CD4-positive, CD25-positive, alpha-beta regulatory T cell (primary cell): ENCODE measurements around the gene NOTCH4. TPM values are rescaled to one million over a fixed set of nuclear protein-coding genes. Genes with fewer than 3 reads are reported as not detected.

ENCODE experiments used
- ATAC-seq, 2 donors: fragments of 150-1000 bp; cut with Tn5 transposase; one replicate each; pipeline ENCODE4 v1.10.0; 2021; ENCODE audit warnings: low read depth in 2 of 2, moderate number of reproducible peaks in 2 of 2, moderate library complexity in 1 of 2
- DNase-seq, 3 donors: peaks; one replicate each; pipeline versions ENCODE4 v3.0.0 to v3.0.0-alpha.2; 2012 to 2022; ENCODE audit warnings: mixed read lengths in 1 of 3
- H3K27ac ChIP-seq: one replicate; pipeline ENCODE4 v1.7.0; 2013; ENCODE audit warnings: mild to moderate bottlenecking, low read length; ENCODE audit not compliant: insufficient read depth, poor library complexity, severe bottlenecking
- H3K27me3 ChIP-seq: one replicate; pipeline ENCODE4 v1.7.0; 2013; ENCODE audit warnings: low read length; ENCODE audit not compliant: control insufficient read depth, insufficient read depth
- H3K36me3 ChIP-seq: one replicate; pipeline ENCODE4 v1.7.0; 2013; ENCODE audit warnings: mild to moderate bottlenecking, low read length, moderate library complexity; ENCODE audit not compliant: control insufficient read depth, insufficient read depth
- H3K4me1 ChIP-seq: 2 replicates; pipeline ENCODE4 v1.7.0; 2013; ENCODE audit warnings: mild to moderate bottlenecking, low read length; ENCODE audit not compliant: insufficient read depth, control insufficient read depth, poor library complexity, severe bottlenecking
- H3K4me3 ChIP-seq: one replicate; pipeline ENCODE4 v1.7.0; 2013; ENCODE audit warnings: low read depth, mild to moderate bottlenecking, low read length, moderate library complexity
- H3K9me3 ChIP-seq, 2 experiments: 1 replicate in 1 of 2; 2 replicates in 1 of 2; pipeline ENCODE4 v1.7.0; 2013; ENCODE audit warnings: low read length in 2 of 2, mild to moderate bottlenecking in 1 of 2, moderate library complexity in 1 of 2; ENCODE audit not compliant: control insufficient read depth in 2 of 2
- H3K27ac Mint-ChIP-seq, 3 donors: one replicate each; pipeline ENCODE4 v1.8.0; 2020 to 2022; ENCODE audit warnings: mild to moderate bottlenecking in 3 of 3, mixed read lengths in 3 of 3, moderate library complexity in 2 of 3
- H3K27me3 Mint-ChIP-seq: one replicate; pipeline ENCODE4 v1.8.0; 2022; ENCODE audit warnings: mild to moderate bottlenecking, mixed read lengths
- H3K36me3 Mint-ChIP-seq: one replicate; pipeline ENCODE4 v1.8.0; 2020; ENCODE audit warnings: mixed read lengths
- H3K4me1 Mint-ChIP-seq, 4 donors: one replicate each; pipeline ENCODE4 v1.8.0; 2020 to 2022; ENCODE audit warnings: mixed read lengths in 4 of 4, mild to moderate bottlenecking in 1 of 4
- H3K4me3 Mint-ChIP-seq, 4 donors: one replicate each; pipeline ENCODE4 v1.8.0; 2020 to 2022; ENCODE audit warnings: mild to moderate bottlenecking in 4 of 4, mixed read lengths in 4 of 4, moderate library complexity in 3 of 4
- H3K9me3 Mint-ChIP-seq, 7 donors: one replicate each; pipeline ENCODE4 v1.8.0; 2020 to 2022; ENCODE audit warnings: mixed read lengths in 7 of 7, mild to moderate bottlenecking in 3 of 7, moderate library complexity in 2 of 7
- polyA plus RNA-seq, 4 donors: library from polyadenylated mRNA; unstranded; fragments of 300-500 nt; fragmentation: Illumina TruSeq; gene quantifications; one replicate each; pipeline ENCODE4 v1.2.3, GENCODE V29; 2021
- total RNA-seq: library from RNA; stranded (reverse); gene quantifications from one replicate; pipeline ENCODE4 v1.2.3, GENCODE V29; 2022

Gene NOTCH4
- total and polyA plus RNA-seq, 5 donors from 2014 or later: 0.36 to 0.86 (median 0.63) TPM; not detected in 1

DNA sequence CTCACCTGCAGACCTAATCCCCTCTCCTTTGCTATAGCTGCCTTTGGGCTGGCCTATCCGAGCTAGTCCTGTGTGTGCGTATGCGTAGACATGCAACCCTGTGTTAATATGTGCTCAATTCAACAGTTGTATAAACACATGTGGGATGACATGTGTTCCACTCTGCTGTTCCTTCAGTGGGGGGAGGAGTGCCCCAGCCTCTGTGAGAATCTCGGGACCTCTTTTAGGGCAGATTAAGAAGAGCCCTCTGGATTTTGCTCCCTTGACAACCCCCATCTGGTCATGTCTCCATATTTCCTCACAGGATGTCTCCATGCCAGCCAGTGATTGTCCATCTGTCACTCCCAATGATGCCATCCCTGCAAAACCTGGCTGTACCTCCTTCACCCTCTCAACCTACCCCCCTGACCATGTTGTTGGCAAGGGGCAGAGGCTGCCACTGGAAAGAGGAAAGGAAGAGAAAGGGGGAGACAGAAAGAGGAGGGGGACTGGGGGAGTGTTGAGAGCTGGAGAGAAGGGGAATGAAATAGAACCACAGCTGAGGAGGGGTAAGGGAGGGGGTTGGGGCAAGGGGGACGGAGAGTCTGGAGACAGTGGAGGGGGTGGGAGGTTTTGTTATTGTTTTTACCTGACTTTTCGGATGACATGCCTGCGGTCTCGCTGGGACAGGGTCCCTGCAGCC lies 72.5 kb downstream of the NOTCH4 start:
- no peak for ATAC-seq
- Mint-ChIP-seq H3K27ac (peak overlapping the region in 2 of 3 donors; percentile 6 to 13), H3K9me3 (peaks cover 0 to 6% (median under 1%) of the 10 kb centered on the region in 7 donors), H3K27me3 (peaks cover 52% of the 10 kb centered on the region), H3K4me3 (peak overlapping the region; percentile 40 to 77 (median 67)), H3K4me1 (peaks cover under 1 to 67% (median 32%) of the 10 kb centered on the region in 4 donors), H3K36me3 (no peaks in the 10 kb centered on the region)
- H3K4me1 ChIP-seq: peaks cover 20% of the 10 kb centered on the region
- H3K27ac ChIP-seq: no peak overlapping the region
- DNase-seq: no peak
- H3K9me3 ChIP-seq: no peaks in the 10 kb centered on the region
- H3K27me3 ChIP-seq: peaks cover 6% of the 10 kb centered on the region
- no peaks in the 10 kb centered on the region for H3K36me3 ChIP-seq
- H3K4me3 ChIP-seq: no peak overlapping the region

DNA sequence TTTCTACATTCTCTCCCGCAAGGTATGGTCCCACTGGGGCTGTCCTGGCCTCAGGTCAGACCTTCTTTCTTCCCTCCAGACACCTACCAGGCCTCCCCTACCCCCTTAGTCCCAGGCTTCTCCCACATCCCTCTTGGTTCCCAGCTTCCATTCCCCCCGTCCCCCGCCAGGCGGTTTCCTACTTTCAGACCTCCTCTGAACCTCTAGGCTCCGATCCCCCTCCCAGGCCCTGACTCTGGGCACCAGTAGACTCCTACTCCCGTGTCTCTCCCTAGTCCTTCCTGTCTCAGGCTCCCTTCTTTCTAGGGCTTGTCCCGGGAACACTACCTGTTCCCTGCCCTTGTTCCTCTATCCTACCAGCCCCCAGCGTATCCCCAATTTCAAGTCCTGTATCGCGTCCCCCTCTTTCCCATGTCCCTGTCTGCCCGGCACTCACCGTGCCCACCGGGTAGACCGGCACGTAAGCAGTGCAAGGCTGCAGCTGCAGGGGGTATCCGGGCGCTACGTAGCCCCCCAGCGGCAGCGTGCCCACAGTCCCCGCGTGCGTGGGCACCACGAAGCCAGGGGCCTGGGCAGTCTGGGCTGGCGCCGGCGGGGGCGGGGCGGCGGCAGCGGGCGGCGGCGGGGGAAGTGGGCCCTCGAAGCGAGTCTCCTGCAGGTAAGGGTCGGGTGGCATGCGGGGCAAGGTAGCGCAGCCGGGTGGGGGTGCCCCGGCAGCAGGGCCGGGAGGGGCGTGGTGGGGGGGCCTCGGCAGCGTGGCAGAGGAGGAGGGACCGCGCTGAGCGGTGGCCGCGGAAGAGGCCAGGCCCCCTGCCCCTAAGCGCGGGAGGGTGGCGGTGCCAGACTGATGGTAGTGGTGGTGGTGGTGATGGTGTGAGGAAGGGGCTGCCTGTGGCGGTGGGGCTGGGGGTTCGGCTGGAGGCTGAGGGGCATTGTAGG lies 73.7 kb downstream of the NOTCH4 start:
- peaks cover 18% of the 10 kb centered on the region for H3K4me1 ChIP-seq
- no peaks in the 10 kb centered on the region for H3K36me3 ChIP-seq
- DNase-seq (no peak), ATAC-seq (no peak)
- Mint-ChIP-seq H3K27ac (peak overlapping the region in 2 of 3 donors; percentile 14 to 53), H3K4me3 (peak overlapping the region in 3 of 4 donors; percentile 33 to 77 (median 68)), H3K9me3 (peaks cover 0 to 6% (median 1%) of the 10 kb centered on the region in 7 donors), H3K36me3 (no peaks in the 10 kb centered on the region), H3K27me3 (peaks cover 58% of the 10 kb centered on the region), H3K4me1 (peaks cover 8 to 61% (median 32%) of the 10 kb centered on the region in 4 donors)
- no peaks in the 10 kb centered on the region for H3K9me3 ChIP-seq
- no peak overlapping the region for H3K27ac ChIP-seq
- peaks cover 6% of the 10 kb centered on the region for H3K27me3 ChIP-seq
- no peak overlapping the region for H3K4me3 ChIP-seq

DNA sequence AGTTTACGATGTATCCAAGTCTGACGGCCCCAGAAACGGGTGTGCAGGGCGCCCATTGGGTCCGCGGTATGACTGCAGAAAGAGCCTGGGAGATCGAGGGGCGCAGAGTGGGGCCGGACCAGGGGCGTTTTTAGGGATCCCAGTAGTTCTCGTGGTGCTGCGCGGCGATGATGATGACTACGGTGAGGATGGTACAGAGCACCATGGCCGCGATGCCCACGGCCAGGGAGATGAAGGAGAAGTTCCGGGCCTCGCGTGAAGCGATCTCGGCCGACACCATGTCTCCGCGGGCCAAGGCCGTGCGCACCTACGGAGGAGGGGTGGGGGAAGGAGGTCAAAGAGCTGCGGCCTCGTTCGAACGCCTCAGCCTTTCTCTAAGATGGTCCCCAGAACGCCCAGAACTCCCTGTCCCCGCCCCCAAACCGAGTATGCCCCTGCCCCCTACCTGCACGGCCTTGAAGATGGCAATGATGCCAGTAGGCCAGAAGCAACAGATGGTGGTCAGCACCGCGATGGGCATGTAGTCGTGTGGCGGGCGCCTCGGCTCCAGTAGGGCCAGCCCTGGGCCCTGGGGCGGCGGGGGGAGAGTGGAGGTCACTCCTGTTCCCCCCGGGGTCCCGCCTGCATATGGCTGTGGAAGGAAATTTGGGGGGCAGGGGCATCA lies 74.6 kb downstream of the NOTCH4 start:
- Mint-ChIP-seq H3K4me1 (peaks cover 8 to 52% (median 26%) of the 10 kb centered on the region in 4 donors), H3K4me3 (peak overlapping the region; percentile 83 to 92 (median 89)), H3K27ac (peak overlapping the region in 2 of 3 donors; percentile 59 to 86), H3K36me3 (no peaks in the 10 kb centered on the region), H3K27me3 (peaks cover 63% of the 10 kb centered on the region), H3K9me3 (peaks cover 0 to 6% (median 1%) of the 10 kb centered on the region in 7 donors)
- Histone ChIP-seq H3K36me3 (no peaks in the 10 kb centered on the region), H3K9me3 (no peaks in the 10 kb centered on the region), H3K4me1 (peaks cover 9% of the 10 kb centered on the region), H3K27ac (no peak overlapping the region), H3K4me3 (no peak overlapping the region), H3K27me3 (peaks cover 6% of the 10 kb centered on the region)
- ATAC-seq: peak in 1 of 2 donors; percentile 15
- DNase-seq: no peak

DNA sequence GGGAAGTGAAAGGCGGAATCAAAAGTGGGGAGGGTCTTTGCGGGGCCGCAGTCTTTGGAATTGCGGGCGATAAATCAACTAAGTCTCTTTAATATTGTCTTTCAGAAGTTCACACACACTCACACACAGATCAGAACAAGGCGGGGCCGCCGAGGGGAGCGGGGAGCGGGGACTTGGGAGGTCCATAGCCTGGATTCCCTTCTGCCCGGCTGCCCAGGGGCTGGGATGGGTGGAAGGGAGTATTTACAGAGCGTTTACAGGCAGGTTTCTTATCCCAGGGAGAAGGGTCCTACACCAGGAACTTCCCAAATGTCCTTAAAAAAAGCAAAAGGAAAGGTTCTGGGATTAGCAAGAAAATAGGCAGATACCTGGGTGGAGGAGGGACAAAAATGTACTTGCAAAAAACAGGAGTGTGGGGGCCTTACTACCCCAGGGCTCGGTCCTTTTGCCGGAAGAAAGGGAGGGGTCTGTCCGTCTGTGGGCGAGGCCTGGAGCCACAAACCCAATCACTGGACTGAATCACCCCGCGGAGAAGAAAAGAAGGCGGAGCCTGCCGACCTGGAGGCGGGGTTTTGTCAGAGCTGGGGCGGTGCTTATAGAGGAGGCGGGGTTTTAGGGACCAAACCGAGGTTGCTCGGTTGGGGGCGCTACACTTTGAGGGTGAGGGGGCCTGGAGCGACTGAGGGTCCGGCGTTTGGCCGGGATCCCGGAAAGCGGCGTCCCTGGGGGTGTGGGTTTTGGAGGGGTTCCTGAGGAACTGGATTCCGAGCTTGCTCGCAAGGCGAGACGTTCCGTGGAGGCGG lies 75.4 kb downstream of the NOTCH4 start:
- Mint-ChIP-seq H3K4me3 (peak overlapping the region; percentile 83 to 92 (median 89)), H3K4me1 (peaks cover 8 to 45% (median 24%) of the 10 kb centered on the region in 4 donors), H3K36me3 (no peaks in the 10 kb centered on the region), H3K27ac (peak overlapping the region; percentile 59 to 86 (median 61)), H3K9me3 (peaks cover 0 to 6% (median 1%) of the 10 kb centered on the region in 7 donors), H3K27me3 (peaks cover 63% of the 10 kb centered on the region)
- H3K27ac ChIP-seq: no peak overlapping the region
- ATAC-seq (peak; percentile 70 to 76), DNase-seq (peak; percentile 59 to 76 (median 68))
- peaks cover 2% of the 10 kb centered on the region for H3K4me1 ChIP-seq
- H3K4me3 ChIP-seq: no peak overlapping the region
- H3K36me3 ChIP-seq: no peaks in the 10 kb centered on the region
- no peaks in the 10 kb centered on the region for H3K9me3 ChIP-seq
- peaks cover 6% of the 10 kb centered on the region for H3K27me3 ChIP-seq

DNA sequence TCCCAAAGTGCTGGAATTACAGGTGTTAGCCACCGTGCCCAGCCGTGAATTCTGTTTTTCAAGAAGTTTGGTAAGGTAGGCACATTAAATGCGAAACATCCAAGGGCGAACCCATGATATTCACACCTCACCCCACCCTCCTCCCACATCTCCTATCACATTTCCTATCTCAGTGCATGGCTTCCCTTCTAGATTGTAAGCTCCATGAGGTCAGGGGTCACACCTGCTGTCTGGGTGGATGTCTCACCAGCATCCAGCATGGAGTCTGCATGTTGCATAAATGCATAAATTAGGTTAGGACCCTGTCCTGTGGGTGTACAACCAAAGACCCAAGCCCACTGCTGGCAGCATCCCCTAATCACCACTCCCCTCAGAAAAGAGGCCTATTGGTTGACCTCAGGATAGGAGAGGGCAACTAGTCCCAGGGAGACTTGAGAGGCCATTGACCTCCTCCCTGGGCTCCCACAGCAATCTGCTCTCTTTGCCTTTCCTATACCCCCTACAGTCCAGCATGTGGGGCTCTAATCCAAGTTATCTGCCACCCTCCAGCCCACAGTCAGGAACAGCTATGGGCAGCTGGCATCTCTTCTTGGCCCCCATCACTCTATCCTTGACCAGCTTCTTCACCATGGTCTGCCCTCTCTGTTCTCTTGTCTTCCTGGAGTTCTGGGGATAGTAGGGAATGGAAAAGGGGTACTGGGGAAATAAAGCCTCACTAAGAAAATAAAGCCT lies 76.3 kb downstream of the NOTCH4 start:
- Mint-ChIP-seq H3K9me3 (peaks cover 0 to 6% (median 1%) of the 10 kb centered on the region in 7 donors), H3K4me3 (peak overlapping the region in 3 of 4 donors; percentile 61 to 91 (median 83)), H3K36me3 (no peaks in the 10 kb centered on the region), H3K27me3 (peaks cover 57% of the 10 kb centered on the region), H3K27ac (no peak overlapping the region), H3K4me1 (peaks cover 8 to 36% (median 19%) of the 10 kb centered on the region in 4 donors)
- Histone ChIP-seq H3K9me3 (no peaks in the 10 kb centered on the region), H3K27me3 (peaks cover 6% of the 10 kb centered on the region), H3K4me1 (no peaks in the 10 kb centered on the region), H3K4me3 (no peak overlapping the region), H3K36me3 (no peaks in the 10 kb centered on the region), H3K27ac (no peak overlapping the region)
- ATAC-seq (no peak), DNase-seq (no peak)

DNA sequence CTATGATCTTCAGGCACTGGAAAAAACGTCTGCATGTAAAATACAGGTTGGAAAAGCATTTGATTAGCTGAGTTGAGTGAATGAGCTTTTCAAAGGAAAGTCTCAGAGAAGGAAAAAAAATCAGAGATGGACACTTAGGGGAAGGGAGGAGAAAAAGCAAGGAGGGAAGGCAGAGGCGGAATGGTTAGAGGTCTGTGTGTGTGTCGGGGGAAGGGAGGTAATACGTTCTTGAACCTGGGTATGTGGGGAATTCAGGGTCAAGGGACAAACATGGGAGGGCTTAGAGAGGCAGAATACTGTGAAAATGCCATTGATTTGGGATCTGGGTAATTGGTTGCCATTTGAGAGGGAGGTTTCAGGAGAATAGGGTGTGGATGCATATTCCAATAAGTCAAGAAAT lies 77.2 kb downstream of the NOTCH4 start:
- H3K4me3 Mint-ChIP-seq: peak overlapping the region in 1 of 4 donors; percentile 47
- peaks cover 6% of the 10 kb centered on the region for H3K27me3 ChIP-seq

More for the DNA sequence above, 77.2 kb downstream of the NOTCH4 start:
- H3K36me3 Mint-ChIP-seq: no peaks in the 10 kb centered on the region
- Histone ChIP-seq H3K9me3 (no peaks in the 10 kb centered on the region), H3K36me3 (no peaks in the 10 kb centered on the region), H3K4me3 (no peak overlapping the region), H3K4me1 (no peaks in the 10 kb centered on the region), H3K27ac (no peak overlapping the region)
- H3K27me3 Mint-ChIP-seq: peaks cover 52% of the 10 kb centered on the region
- ATAC-seq: no peak
- H3K4me1 Mint-ChIP-seq: peaks cover 8 to 31% (median 14%) of the 10 kb centered on the region in 4 donors
- H3K27ac Mint-ChIP-seq: peak overlapping the region in 1 of 3 donors; percentile 39
- H3K9me3 Mint-ChIP-seq: peaks cover 0 to 6% (median 1%) of the 10 kb centered on the region in 7 donors
- no peak for DNase-seq
